Suppressor macrophage (primary cell): ENCODE measurements around the gene COL1A2.

Source experiments
- DNase-seq, 4 experiments: peaks; one replicate each; pipeline ENCODE4 v3.0.0-alpha.2; 2020 to 2022

Gene COL1A2

DNA sequence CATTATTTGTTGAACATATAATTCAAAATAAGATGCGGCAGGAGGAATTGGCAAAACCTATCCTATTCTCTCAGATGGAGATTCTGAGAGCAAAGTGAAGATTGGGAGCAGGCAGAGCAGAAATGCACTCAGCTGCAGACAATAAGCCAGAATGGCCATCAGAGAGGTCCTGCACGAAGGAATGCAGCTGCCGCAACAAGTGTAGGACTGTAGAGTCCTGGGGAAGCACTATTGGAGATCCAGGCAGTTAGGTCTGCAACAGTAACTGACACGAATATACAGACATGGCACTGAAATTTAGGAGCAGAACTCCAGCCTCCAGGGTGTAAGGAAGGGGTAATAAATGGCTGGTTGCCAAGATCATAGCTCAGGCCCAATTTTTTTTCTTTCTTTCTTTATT is 10.4 kb upstream of the COL1A2 start:
- no peak for DNase-seq

DNA sequence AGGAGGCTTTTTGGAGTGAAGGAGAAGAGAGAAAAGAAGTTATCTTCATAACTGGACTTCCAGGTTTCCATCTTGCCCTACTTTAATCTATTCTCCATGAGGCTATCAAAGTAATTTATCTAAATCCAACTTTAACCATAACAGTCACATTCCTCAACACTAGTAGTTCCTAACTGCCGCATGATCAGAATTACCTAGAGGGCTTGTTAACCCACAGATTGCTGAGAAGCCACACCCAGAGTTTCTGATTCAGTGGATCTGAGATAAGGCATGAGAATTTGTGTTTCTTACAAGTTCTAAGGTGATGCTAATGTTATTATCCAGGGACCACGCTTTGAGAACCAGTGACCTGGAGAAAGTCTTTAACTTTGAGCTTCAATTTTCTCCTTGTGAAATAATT is 8.3 kb upstream of the COL1A2 start:
- DNase-seq: no peak

DNA sequence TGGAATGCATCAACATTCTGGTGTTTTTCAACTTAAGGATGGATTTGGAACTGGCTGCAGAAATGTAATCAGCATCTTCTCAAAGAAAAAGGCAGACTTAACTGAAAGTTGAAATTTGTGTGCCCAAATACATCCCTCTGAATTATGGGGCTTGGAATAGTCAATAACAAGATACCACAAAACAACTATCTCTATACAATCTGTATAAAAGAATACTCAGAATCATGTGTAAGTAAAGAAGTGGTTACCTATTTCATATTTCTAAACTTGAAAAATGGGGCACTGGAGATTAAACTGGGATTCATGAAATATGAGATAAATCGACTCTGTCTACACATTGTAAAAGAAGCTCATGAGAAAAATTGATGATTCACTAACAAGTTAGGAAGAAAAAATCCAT is 6.2 kb upstream of the COL1A2 start:
- DNase-seq: no peak

GRCh38 chr7:94389381-94389780 is 5.3 kb upstream of the COL1A2 start:
- no peak for DNase-seq

GRCh38 chr7:94391726-94392392 is 2.8 kb upstream of the COL1A2 start:
- no peak for DNase-seq

- no peak for DNase-seq
Observed at GRCh38 chr7:94392393-94392786, 2.3 kb upstream of the COL1A2 start.

- no peak for DNase-seq
Observed at GRCh38 chr7:94393246-94394108, 1.2 kb upstream of the COL1A2 start.

DNA sequence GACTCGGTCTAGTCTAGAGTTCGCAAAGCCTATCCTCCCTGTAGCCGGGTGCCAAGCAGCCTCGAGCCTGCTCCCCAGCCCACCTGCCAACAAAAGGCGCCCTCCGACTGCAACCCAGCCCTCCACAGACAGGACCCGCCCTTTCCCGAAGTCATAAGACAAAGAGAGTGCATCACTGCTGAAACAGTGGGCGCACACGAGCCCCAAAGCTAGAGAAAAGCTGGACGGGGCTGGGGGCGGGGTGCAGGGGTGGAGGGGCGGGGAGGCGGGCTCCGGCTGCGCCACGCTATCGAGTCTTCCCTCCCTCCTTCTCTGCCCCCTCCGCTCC is 622 bp upstream of the COL1A2 start:
- DNase-seq: no peak

DNA sequence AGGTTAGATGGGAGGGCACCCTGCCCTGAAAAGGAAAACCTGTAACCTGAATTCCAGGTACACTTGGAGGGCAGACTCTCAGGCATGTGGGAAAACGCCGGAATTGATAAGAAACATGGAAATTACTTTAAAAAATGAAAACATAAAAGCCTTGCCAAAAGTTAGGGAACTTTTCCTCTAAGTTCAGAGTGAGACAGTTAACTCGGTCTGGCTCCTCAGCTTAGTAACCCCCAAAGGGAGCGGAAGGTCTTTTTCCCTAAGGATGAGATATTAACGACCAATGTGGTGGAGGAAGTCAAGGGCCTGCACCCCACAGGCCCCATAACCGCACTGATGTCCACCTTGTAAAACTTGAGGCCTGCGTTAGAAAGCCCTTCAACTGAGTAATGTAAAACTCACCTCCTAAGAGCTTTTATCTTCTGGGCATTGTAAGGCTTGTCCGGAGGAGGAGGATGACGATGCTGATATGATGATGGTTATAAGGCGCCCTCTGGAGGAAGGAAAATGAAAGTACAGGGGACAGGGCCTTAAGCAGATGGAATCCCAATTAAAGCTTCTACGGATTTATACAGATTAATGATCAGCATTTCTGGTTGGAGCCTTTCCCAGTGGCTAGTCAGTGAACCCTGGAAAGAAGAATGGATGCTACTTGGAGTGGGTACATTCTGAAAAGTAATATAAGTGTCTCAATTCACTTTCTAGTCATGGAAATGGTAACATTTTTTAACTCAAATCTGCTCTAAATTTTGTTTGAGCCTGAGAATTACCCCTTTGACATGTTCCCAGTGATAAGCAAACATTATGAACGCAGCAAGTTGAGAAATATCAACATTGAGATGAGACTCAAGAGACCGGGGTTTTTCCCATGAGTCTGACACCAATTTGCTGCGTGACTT is 694 bp downstream of the COL1A2 start:
- peak; percentile 42 to 69 (median 65) for DNase-seq

- no peak for DNase-seq
Observed at GRCh38 chr7:94396037-94396431, 1.3 kb downstream of the COL1A2 start.

DNA sequence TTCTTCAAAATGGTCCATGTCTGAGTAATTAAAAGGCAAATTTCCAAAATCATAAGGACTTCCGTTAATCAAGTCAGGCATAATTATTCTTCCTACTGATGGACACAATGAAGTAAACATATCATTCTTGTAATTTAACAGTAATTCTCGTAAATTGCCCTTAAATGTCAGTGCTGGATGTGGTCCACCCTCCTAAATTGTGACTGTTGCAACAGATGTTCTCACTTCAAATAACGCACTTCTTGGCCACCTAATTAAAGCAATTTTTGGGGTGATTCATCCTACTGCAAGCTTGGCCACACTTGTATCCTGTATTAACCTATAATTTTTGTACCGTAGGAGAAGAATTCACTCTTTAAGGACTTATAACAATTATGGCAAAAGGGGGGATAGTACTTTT is 1.9 kb downstream of the COL1A2 start:
- no peak for DNase-seq

- DNase-seq: no peak
Observed at GRCh38 chr7:94397722-94398121, 3.0 kb downstream of the COL1A2 start.

DNA sequence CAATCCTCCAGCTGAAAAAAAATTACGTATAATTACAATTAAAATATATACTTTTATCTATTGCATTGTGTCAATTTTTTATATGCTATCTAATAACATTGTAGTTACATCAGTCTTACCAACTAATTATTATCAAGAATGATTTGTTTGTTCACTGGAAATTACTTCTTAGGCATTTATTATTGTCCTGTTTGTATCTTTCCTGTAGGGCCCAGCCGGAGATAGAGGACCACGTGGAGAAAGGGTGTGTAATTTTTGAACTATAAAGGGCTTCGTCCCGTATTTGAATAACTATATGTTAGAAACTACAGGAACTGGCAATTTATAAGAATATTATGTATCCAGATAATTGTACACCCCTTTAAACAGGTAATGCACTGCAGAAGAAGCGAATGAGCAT is 4.1 kb downstream of the COL1A2 start:
- no peak for DNase-seq

DNA sequence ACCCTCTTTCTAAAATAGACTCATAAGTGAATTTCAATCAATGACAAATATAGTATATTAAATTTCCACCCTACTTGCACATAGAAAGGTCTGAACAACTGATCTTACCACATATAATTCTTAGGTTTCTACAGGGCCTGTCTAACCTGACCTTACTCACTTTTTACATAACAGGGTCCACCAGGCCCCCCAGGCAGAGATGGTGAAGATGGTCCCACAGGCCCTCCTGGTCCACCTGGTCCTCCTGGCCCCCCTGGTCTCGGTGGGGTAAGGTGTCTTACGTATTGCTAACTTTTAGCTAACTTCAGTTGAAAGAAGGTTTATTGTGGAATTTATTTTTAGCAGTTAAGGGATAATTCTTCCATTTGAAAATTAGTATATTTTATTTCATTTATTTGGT is 5.3 kb downstream of the COL1A2 start:
- no peak for DNase-seq

GRCh38 chr7:94400643-94401427 is 6.1 kb downstream of the COL1A2 start:
- DNase-seq: no peak

DNA sequence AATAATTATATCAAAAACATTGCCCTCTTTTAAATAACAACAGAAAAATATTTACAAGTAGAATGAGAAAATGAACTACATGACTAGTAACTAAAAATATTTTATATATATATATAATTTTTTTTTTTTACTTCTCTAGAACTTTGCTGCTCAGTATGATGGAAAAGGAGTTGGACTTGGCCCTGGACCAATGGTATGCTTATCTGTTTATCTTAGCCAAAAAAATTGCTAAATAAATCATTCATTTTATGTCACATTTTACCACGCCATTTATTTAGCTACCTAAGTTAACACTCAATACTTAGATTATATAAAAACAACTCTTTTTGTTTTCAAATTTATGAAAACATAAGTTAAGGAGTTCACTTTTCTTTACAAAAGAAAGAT is 6.7 kb downstream of the COL1A2 start:
- DNase-seq: no peak

DNA sequence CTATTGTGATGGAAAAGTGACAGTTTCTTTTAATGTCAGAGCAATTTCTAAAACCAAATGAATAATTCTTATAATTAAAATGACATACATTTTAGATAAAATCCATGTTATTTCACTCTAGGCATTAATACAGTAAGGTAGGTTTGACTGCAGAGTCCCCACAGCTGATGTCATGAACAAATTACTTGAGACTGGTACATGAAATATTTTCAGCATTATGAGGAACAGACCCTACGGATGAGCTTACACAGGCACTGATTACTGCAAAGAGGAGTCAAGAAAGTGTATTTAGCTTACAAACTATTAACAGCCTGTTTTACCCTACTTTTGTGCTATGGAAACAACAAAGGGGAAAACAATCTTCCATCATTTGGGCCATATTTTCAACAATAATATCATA is 8.9 kb downstream of the COL1A2 start:
- DNase-seq: no peak

GRCh38 chr7:94405506-94405905 is 10.8 kb downstream of the COL1A2 start:
- DNase-seq: no peak

DNA sequence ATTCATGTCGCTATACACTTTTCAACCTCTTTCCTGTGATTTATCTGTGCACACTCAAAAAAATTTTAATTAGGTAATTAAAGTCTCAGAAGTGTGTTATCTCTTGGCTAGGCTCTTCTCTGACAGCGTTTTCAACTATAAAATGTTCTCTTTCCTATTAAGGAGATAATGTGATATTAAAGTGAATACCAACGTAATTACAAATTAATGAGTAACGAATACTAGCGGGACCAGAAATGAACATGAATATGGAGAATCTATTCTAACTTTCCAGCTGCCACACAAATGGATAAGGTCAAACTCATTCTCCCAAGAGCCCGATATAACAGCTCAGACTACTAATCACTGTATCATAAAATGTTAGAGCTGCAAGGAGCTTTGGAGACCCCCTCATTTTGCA is 12.0 kb downstream of the COL1A2 start:
- DNase-seq: no peak

- DNase-seq: no peak
Observed at GRCh38 chr7:94409200-94409948, 14.7 kb downstream of the COL1A2 start.

GRCh38 chr7:94410413-94411187 is 15.9 kb downstream of the COL1A2 start:
- no peak for DNase-seq
